Measurements from ENCODE around the gene ELF2. TPM values are rescaled to one million over a fixed set of nuclear protein-coding genes. Genes with fewer than 3 reads are reported as not detected.

ELF2 gene
- total and polyA plus RNA-seq, 2 experiments from 2014 or later, result 38.2 to 48.8 TPM

DNA sequence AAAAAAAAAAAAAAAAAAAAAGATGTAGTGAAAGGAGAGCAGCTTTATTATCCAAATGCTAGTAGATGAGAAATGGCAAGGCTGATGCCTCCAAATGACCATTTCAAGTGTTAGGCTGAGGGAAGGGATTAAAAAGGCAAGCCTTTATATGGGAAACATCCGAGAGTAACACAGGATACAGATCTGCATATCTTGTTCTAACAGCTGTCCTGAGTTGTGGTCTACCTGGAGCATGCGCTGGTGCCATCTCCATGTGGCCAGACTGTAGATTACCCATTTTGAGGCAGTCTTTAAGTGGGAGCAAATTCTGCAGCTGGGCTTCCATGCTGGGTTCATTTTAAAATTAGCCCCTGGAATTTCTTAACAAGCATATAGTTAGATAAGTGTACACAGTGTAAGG is 26.0 kb upstream of the ELF2 start:
- H3K9me2 ChIP-seq (ENCODE audit: insufficient read depth), result no peaks in the 10 kb centered on the region; the same call in 1 of the 2 replicates
- no peaks in the 10 kb centered on the region for H3K27me3 ChIP-seq (ENCODE audit: insufficient read depth)
- no peak overlapping the region for H3K4me3 ChIP-seq
- H3K36me3 Mint-ChIP-seq (ENCODE audit: low read depth), result no peaks in the 10 kb centered on the region; the same call in 2 of the 3 replicates
- no peak overlapping the region for H3K4me3 Mint-ChIP-seq
- H2AFZ ChIP-seq, result no peak overlapping the region
- H3F3A ChIP-seq (replicated peaks; ENCODE audit: low read depth), result no peaks in the 10 kb centered on the region
- no peaks in the 10 kb centered on the region for H3K79me2 ChIP-seq (replicated peaks; ENCODE audit: insufficient read depth)
- ATAC-seq (no peak), DNase-seq (ENCODE audit: low spot score) (no peak)
- H3K4me1 Mint-ChIP-seq, result peaks cover 9% of the 10 kb centered on the region
- no peaks in the 10 kb centered on the region for H4K20me1 ChIP-seq (replicated peaks; ENCODE audit: insufficient read depth)
- no peaks in the 10 kb centered on the region; the same call in 1 of the 2 replicates for H3K4me1 ChIP-seq (ENCODE audit: insufficient read depth)
- no peaks in the 10 kb centered on the region for H3K36me3 ChIP-seq (ENCODE audit: insufficient read depth)
- H3K27ac Mint-ChIP-seq, result no peak overlapping the region
- no peak overlapping the region for H3K27ac ChIP-seq (ENCODE audit: low read depth)
- peaks cover 2% of the 10 kb centered on the region; the same call in 1 of the 3 replicates for H3K9me3 Mint-ChIP-seq
- H3K4me2 ChIP-seq, result no peak overlapping the region
- no peaks in the 10 kb centered on the region for H3K27me3 Mint-ChIP-seq (ENCODE audit: insufficient read depth, low read depth, poor library complexity)
- TF ChIP-seq JUNB (IDR thresholded peaks at IDR 0.05; ENCODE audit: unreplicated experiment), result no peak
- TF ChIP-seq, protein P1, sequence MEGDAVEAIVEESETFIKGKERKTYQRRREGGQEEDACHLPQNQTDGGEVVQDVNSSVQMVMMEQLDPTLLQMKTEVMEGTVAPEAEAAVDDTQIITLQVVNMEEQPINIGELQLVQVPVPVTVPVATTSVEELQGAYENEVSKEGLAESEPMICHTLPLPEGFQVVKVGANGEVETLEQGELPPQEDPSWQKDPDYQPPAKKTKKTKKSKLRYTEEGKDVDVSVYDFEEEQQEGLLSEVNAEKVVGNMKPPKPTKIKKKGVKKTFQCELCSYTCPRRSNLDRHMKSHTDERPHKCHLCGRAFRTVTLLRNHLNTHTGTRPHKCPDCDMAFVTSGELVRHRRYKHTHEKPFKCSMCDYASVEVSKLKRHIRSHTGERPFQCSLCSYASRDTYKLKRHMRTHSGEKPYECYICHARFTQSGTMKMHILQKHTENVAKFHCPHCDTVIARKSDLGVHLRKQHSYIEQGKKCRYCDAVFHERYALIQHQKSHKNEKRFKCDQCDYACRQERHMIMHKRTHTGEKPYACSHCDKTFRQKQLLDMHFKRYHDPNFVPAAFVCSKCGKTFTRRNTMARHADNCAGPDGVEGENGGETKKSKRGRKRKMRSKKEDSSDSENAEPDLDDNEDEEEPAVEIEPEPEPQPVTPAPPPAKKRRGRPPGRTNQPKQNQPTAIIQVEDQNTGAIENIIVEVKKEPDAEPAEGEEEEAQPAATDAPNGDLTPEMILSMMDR (conservative IDR thresholded peaks at IDR 0.05; ENCODE audit: low read depth in 2 of 2), result no peak
- TF ChIP-seq ZNF462 (CRISPR knock-in tag; IDR thresholded peaks at IDR 0.05), result no peak
- TF ChIP-seq STAT1 (IDR thresholded peaks at IDR 0.05; ENCODE audit: unreplicated experiment), result no peak
- no peak for TF ChIP-seq NANOG (IDR thresholded peaks at IDR 0.05; ENCODE audit: borderline replicate concordance)
- TF ChIP-seq ZNF114 (CRISPR knock-in tag; IDR thresholded peaks at IDR 0.05), result no peak
- no peak for TF ChIP-seq POLR2AphosphoS5 (IDR thresholded peaks at IDR 0.05; ENCODE audit: low read depth)
